Measurements from ENCODE around the gene SETD1B.

DNA sequence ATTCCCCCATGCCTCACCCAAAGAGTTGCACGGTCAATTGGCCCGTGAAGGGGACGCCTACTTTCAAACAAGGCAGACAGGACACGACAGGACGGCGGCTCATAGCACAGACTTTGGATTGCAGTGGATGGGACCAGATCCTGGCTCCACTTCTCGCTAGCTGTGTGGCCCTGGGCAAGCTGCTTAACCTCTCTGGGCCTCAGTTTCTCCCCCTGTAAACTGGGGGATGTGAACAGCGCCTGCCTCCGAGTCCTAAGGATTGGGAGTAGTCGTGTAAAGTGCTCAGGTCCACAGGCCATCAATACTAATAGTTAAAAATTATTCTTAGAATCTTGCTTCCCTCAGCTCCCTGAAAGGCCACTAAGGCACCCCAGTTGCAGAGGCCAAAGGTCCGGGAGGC, 23.4 kb upstream of the SETD1B start:
- TF ChIP-seq, protein P1, sequence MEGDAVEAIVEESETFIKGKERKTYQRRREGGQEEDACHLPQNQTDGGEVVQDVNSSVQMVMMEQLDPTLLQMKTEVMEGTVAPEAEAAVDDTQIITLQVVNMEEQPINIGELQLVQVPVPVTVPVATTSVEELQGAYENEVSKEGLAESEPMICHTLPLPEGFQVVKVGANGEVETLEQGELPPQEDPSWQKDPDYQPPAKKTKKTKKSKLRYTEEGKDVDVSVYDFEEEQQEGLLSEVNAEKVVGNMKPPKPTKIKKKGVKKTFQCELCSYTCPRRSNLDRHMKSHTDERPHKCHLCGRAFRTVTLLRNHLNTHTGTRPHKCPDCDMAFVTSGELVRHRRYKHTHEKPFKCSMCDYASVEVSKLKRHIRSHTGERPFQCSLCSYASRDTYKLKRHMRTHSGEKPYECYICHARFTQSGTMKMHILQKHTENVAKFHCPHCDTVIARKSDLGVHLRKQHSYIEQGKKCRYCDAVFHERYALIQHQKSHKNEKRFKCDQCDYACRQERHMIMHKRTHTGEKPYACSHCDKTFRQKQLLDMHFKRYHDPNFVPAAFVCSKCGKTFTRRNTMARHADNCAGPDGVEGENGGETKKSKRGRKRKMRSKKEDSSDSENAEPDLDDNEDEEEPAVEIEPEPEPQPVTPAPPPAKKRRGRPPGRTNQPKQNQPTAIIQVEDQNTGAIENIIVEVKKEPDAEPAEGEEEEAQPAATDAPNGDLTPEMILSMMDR (IDR thresholded peaks at IDR 0.05; ENCODE audit: borderline replicate concordance, extremely low read depth, low read length, poor library complexity, severe bottlenecking): no peak
- TF ChIP-seq EZH2 (IDR thresholded peaks at IDR 0.05; ENCODE audit: borderline replicate concordance, low read depth, low read length, severe bottlenecking): no peak

Data from DND-41 (cell line).